ENCODE results near the gene NPIPA8.
"Not testable (repeated sequence)": the region's sequence is repeated elsewhere in the genome, so short reads cannot be mapped to it uniquely, and the experiment has no call there.

- not testable (repeated sequence) for TF ChIP-seq POLR2A (IDR thresholded peaks at IDR 0.05; ENCODE audit: borderline replicate concordance, extremely low read depth, insufficient read depth, insufficient read length); TCF7L2 (IDR thresholded peaks at IDR 0.05; ENCODE audit: borderline replicate concordance, extremely low read depth, insufficient read depth, insufficient read length); ZNF274 (IDR thresholded peaks at IDR 0.05; ENCODE audit: low read depth, low read length); EZH2 (IDR thresholded peaks at IDR 0.05); POLR2AphosphoS5 (IDR thresholded peaks at IDR 0.05; ENCODE audit: low read depth, low read length); CEBPB (IDR thresholded peaks at IDR 0.05; ENCODE audit: low read depth); SIN3A (IDR thresholded peaks at IDR 0.05; ENCODE audit: low read depth); SRF (IDR thresholded peaks at IDR 0.05; ENCODE audit: low read depth); JUND (IDR thresholded peaks at IDR 0.05); SP1 (IDR thresholded peaks at IDR 0.05; ENCODE audit: low read depth)
- TF ChIP-seq, protein P1, sequence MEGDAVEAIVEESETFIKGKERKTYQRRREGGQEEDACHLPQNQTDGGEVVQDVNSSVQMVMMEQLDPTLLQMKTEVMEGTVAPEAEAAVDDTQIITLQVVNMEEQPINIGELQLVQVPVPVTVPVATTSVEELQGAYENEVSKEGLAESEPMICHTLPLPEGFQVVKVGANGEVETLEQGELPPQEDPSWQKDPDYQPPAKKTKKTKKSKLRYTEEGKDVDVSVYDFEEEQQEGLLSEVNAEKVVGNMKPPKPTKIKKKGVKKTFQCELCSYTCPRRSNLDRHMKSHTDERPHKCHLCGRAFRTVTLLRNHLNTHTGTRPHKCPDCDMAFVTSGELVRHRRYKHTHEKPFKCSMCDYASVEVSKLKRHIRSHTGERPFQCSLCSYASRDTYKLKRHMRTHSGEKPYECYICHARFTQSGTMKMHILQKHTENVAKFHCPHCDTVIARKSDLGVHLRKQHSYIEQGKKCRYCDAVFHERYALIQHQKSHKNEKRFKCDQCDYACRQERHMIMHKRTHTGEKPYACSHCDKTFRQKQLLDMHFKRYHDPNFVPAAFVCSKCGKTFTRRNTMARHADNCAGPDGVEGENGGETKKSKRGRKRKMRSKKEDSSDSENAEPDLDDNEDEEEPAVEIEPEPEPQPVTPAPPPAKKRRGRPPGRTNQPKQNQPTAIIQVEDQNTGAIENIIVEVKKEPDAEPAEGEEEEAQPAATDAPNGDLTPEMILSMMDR (IDR thresholded peaks at IDR 0.05 in 2 of 3, conservative IDR thresholded peaks at IDR 0.05 in 1 of 3; ENCODE audit: borderline replicate concordance in 1 of 3, insufficient read depth in 1 of 3, low read depth in 2 of 3, low read length in 2 of 3) = not testable (repeated sequence)
- TF ChIP-seq, protein P2, sequence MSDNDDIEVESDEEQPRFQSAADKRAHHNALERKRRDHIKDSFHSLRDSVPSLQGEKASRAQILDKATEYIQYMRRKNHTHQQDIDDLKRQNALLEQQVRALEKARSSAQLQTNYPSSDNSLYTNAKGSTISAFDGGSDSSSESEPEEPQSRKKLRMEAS (IDR thresholded peaks at IDR 0.05) = not testable (repeated sequence)
- TF ChIP-seq, protein P3, sequence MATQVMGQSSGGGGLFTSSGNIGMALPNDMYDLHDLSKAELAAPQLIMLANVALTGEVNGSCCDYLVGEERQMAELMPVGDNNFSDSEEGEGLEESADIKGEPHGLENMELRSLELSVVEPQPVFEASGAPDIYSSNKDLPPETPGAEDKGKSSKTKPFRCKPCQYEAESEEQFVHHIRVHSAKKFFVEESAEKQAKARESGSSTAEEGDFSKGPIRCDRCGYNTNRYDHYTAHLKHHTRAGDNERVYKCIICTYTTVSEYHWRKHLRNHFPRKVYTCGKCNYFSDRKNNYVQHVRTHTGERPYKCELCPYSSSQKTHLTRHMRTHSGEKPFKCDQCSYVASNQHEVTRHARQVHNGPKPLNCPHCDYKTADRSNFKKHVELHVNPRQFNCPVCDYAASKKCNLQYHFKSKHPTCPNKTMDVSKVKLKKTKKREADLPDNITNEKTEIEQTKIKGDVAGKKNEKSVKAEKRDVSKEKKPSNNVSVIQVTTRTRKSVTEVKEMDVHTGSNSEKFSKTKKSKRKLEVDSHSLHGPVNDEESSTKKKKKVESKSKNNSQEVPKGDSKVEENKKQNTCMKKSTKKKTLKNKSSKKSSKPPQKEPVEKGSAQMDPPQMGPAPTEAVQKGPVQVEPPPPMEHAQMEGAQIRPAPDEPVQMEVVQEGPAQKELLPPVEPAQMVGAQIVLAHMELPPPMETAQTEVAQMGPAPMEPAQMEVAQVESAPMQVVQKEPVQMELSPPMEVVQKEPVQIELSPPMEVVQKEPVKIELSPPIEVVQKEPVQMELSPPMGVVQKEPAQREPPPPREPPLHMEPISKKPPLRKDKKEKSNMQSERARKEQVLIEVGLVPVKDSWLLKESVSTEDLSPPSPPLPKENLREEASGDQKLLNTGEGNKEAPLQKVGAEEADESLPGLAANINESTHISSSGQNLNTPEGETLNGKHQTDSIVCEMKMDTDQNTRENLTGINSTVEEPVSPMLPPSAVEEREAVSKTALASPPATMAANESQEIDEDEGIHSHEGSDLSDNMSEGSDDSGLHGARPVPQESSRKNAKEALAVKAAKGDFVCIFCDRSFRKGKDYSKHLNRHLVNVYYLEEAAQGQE (IDR thresholded peaks at IDR 0.05; ENCODE audit: low read depth) = not testable (repeated sequence)
- TF ChIP-seq, protein P4, sequence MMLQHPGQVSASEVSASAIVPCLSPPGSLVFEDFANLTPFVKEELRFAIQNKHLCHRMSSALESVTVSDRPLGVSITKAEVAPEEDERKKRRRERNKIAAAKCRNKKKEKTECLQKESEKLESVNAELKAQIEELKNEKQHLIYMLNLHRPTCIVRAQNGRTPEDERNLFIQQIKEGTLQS (IDR thresholded peaks at IDR 0.05) = not testable (repeated sequence)
Measured at GRCh38 chr16:18344634-18345033, 8.1 kb upstream of the NPIPA8 start.
